Stimulated activated CD4-positive, alpha-beta T cell treated with anti-CD3 and anti-CD28 coated beads, Interleukin-15, amount 100 ng/mL, for 1 hour (primary cell): ENCODE measurements around the gene NUP35.
"Not testable (repeated sequence)": the region's sequence is repeated elsewhere in the genome, so short reads cannot be mapped to it uniquely, and the experiment has no call there.

Source experiments
- DNase-seq, 2 donors: peaks; one replicate each; pipeline ENCODE4 v3.0.0-alpha.2; 2020; ENCODE audit warnings: low read depth in 1 of 2, low spot score in 1 of 2

The NUP35 gene

GRCh38 chr2:183126635-183127034, 2.4 kb downstream of the NUP35 start:
- DNase-seq: no peak

DNA sequence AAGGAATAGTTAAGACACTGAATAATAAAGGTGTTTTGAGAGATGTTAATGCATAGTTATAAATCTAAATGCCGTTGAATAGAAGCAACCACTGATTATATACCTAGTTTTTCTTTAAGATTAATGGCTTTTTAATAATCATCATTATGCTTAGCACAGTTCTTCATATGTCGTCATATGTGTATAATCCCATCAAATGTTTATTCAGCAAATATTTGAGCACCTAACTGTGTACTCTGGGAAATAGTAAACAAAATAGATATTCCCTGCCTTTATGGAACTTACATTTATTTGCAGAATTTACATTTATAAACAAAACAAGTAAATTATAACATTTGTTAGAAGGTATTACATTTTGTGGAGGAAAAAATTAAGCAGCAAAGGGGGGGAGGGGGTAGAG, 9.8 kb downstream of the NUP35 start:
- no peak for DNase-seq

DNA sequence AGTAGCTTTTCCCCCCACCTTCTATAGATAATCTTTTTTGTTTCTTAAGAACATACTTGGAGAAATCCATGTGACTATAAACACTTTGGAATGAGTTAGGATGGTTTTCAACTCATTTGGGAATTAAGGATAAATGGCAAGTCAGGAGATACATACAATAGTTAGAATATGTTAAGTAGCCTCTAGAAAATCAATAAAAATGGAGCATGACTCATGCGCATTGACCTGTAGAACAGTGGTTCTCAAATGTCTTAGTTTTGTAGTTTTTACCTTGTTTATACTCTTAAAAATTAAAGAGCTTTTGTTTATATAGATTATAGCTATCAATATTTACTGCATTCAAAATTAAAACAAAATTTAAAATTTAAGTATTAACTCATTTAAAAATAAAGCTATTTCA, 24.7 kb downstream of the NUP35 start:
- DNase-seq: no peak

DNA sequence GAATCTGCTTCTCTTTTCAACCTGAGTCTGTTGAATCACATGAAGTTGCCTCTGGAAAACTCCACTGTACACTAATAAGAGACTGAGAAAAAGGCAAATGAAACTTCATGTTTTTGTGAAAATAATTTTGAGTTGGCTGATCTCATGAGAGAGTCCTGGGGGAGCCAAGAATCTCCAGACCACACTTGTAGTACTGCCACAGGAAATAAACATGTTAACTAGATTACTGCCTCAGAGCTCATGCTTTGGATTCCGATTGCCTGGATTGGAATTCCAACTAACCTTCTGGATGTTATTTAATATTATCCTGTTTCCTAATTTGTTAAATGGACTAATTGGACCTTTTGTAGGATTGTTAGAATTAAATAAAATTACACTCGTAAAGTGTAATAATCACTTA, 25.2 kb downstream of the NUP35 start:
- DNase-seq: no peak

DNA sequence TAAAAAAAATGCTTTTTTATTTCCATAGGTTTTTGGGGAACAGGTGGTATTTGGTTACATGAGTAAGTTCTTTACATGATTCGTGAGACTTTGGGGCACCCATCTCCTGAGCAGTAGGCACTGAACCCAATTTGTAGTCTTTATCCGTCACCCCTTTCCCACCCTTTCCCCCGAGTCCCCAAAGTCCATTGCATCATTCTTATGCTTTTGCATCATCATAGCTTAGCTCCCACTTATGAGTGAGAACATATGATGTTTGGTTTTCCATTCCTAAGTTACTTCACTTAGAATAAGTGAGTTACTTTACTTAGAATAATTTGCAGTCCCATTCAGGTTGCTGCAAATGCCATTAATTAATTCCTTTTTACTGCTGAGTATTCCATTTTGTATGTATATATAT, 28.0 kb downstream of the NUP35 start:
- not testable (repeated sequence) for DNase-seq

DNA sequence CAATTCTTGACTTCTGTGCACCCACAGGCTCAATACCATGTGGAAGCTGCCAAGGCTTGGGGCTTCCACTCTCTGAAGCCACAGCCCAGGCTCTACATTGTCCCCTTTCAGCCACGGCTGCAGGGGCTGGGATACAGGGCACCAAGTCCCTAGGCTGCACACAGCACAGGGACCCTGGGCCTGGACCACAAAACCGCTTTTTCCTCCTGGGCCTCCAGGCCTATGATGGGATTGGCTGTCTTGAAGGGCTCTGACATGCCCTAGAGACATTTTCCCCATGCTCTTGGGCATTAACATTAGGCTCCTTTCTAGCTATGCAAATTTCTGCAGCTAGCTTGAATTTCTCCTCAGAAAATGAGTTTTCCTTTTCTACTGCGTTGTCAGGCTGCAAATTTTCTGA, 29.7 kb downstream of the NUP35 start:
- no peak for DNase-seq

- DNase-seq: not testable (repeated sequence)
These were observed 30.5 kb downstream of the NUP35 start for GRCh38 chr2:183154772-183155171.

- DNase-seq: no peak
These were observed 32.9 kb downstream of the NUP35 start for GRCh38 chr2:183157131-183157530.

DNA sequence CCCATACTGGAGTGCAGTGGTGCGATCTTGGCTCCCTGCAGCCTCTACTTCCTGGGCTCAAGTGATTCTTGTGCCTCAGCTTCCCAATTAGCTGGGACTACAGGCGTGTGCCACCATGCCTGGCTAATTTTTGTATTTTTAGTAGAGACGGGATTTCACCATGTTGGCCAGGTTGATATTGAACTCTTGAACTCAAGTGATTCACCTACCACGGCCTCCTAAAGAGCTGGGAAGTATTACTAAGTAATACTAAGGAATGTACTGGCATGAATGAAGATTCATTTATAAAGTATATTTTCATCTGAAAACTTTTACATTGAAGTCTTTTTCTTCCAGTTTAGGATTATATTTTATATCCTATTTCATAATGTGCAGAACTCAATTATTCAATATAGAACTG, 38.1 kb downstream of the NUP35 start:
- no peak for DNase-seq

DNA sequence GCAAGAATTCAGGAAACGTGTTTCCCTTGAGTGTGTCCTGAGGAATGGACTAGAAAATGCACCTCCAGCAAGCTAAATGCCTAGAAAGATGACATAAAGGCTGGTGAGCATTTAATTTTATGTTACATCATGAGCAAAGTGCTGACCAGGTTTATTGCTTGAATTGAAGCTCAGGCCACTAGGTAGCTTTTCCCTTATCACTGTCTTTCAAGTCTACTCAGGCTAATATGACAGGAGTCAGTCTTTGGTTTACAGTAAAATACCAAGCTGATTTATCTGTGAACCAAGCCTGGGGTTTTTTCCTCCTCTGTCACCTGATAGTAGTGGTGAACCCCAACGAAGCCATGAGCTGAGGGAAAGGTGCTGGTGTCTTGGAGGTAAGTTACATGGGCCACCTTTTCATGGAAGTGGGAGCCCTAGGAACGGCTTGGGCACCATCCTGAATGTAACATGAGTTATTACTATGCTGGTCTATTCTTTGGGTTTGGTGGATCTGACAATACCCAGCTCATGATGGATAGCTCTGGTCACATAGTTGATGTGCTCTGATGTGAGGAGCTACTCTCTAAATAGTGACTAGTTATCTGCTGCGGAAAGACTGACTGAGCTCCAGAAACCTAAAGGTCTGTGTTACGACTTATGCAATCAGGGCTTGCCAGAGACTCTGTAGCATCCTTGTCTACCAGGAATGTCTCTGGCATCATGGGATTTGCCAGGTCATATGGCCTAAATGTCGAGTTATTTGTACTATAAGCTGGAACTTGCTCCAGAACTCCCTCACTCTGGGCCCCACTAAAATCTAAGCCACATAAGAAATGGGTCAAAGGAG, 39.8 kb downstream of the NUP35 start:
- DNase-seq: no peak

- DNase-seq: no peak
These were observed 40.4 kb downstream of the NUP35 start for GRCh38 chr2:183164650-183165015.

DNA sequence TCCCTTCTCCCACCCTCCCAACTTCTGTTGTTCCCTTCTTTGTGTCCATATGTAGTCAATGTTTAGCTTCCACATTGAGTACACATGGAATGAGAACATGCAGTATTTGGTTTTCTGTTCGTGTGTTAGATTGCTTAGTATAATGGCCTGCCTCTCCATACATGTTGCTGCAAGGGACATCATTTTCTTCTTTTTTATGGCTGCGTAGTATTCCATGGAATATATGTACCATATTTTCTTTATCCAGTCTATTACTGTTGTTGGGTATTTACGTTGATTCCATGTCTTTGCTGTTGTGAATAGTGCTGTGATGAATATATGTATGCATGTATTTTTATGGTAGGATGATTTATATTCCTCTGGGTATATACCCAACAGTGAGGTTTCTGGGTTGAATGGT, 42.0 kb downstream of the NUP35 start:
- DNase-seq: no peak

GRCh38 chr2:183166976-183167375, 42.7 kb downstream of the NUP35 start:
- DNase-seq: not testable (repeated sequence)

DNA sequence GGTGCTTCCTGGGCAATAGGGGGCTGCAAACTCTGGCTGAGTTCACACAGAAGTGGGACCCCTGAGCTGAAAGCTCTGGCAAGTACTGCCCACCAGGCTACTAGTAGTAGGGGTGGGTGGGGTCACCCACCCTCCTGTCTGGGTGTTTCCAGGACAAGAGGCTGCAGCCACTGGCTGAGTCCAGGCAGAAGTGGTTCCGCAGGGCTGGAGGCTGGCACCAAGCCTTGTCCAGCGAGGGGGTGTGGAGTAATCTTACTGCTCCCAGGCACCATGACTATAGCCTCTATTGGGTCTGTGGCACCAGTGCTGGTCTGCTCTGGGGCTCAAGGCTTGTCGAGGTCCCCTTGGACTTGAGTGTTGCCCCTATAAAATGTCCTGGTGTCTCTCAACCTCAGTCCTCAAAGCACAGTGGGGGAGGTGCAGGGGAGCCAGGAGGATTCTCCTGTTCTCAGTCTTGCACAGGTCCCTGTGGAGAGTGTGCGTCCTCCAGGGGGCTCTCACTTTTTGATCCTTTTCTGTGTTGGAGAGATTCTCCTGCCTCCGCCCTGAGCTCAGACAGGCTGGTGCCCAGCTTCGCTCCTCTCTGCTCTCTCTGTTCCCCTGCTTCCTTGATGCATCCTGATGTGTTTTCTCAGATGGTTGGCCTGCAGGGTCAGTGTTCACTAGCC, 48.1 kb downstream of the NUP35 start:
- DNase-seq: no peak

DNA sequence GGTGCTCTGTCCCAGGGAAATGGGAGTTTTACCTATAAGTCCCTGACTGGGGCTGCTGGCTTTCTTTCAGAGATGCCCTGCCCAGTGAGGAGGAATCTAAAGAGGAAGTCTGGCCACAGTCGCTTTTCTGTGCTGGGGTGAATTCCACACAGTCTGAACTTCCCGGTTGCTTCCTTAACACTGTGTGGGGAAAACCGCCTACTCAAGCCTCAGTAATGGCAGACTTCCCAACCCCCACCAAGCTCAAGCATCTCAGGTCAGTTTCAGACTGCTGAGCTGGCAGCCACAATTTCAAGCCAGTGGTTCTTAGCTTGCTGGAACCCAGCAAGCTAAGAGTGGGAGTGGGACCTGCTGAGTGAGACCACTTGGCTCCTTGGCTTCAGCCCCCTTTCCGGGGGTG, 54.9 kb downstream of the NUP35 start:
- no peak for DNase-seq

DNA sequence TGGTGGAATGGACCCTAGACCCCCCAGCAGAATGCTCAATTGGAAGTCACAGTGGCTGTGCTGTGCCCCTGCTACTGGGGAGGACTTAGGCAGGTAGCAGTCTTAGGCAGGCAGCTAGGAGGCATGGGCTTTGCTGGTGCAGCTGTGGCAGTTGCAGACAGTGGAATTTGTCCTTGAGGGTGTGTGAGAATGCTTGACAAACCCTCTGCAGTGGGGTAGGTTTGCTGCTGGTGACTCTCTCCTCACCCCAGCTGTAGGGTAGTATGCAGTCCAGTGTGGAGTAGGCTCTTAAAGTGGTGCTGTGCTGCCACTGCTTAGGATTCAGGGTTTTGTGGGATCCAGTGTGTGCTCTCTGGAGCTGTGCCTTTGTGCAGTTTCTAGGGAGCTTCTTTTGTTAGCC, 61.3 kb downstream of the NUP35 start:
- DNase-seq: no peak

- no peak for DNase-seq
These were observed 62.1 kb downstream of the NUP35 start for GRCh38 chr2:183186296-183186695.

DNA sequence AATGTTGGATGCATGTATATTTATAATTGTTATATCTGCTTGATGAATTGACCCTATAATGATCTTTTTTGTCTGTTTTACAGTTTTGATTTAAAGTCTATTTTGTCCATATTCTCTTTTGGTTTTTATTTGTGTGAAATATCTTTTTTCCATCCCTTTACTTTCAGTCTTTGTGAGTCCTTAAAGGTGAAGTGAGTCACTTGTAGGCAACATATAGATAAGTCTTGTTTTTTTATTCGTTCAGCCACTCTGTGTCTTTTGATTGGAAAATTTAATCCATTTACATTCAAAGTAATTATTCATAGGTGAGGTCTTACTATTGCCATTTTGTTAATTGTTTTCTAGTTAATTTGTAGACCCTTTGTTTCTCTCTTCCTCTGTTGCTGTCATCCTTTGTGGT, 62.5 kb downstream of the NUP35 start:
- no peak for DNase-seq

DNA sequence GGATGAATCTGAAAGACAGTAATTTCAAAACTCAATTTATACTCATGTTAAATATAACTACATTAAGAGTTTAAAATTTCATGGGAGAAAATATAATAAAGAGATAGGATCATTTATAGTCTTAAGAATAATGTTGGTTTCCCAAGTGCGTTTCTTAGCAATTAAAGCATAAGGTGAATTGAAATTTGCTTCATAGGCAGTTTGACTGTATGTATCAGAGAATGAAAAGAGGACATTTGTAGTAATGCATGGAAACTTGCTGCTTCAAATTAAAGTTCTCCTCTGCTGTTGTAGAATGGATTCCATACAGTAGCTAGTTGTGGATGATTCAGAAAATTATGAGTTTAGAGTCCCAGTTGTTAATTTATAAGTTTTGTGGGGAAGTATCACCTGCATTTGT, 68.1 kb downstream of the NUP35 start:
- DNase-seq: no peak

DNA sequence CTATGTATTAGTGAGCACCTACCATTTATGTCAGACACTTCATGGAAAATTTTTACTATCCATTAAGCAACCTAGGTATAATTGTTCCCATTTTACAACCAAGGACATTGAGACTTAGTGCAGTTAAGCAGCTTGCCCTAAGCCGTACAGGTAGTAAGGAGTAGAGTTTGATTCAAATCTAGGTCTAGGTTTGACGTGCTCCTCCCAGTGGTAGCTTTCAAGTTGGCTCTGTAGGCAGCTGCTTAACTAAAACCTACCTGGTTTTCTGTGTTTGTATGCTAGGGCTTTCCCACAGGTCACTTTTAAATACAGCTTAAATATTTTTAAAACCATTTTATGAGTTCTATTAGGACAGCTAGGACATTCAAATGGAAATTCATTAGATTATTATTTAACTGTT, 69.7 kb downstream of the NUP35 start:
- no peak for DNase-seq

DNA sequence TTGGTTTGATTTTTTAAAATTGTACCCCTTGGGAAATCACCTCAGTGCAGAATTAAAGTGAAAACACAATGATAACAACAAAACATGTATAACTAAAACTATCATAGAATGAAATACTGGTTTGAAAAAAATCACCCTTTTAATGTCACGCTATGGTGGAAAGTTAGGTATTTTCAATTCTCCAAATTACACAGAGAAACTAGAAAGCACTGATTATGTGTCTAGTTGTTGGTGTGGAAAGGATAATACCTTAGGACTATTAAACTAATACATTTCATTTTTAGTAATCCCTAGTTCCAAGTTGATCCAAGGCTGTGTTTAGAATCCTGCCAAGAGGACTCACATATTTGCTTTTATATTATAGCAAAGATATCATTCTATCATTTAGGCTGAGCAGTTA, 71.2 kb downstream of the NUP35 start:
- no peak for DNase-seq

DNA sequence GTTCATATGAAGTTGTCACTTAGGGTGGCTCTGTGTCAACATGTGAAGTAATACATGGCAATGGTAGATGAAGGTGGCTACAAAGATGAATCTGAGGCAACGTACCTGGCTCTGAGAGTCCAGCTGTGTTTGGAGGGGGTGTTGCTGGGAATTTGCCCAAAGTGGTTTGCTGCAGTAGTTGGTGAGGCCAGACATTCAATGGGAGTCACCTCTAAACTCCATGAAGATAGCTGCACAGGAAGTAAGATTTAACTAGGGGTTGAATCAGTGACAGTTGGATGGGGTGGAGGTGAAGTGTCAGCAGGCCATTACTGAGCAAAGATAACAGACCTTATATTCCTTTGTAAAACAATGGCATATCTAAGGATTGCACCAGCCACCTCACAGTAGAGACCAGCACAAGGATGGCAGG, 71.8 kb downstream of the NUP35 start:
- DNase-seq: no peak

DNA sequence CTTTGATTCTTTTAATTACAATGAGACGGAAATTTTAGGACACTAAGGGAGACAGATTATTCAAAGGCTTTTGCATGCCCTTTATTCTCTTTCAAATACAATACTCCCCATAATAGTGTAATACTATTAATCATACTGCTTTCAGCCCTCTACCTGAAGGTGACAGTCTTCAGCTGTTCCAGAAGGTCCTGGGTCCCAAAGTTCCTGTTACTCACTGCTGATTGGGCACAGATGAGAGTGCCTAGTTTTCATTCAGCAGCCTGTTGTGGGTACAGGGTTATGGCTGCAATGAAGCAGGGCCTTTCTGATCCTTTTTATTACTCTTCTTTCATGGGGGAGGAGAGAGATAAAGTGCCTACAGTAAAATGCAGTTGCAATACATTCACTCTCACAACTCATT, 80.2 kb downstream of the NUP35 start:
- no peak for DNase-seq
